Liver (tissue), 3 donors: ENCODE results near the gene TEDC1.

Experiments used
- EGR1 ChIP-seq, 2 donors: IDR thresholded peaks; 2 replicates each; pipeline ENCODE4 v1.6.1; 2016 to 2018; ENCODE audit warnings: antibody characterized with exemption in 2 of 2, low read depth in 2 of 2
- GABPA ChIP-seq, 2 donors: IDR thresholded peaks in 1 of 2; conservative IDR thresholded peaks in 1 of 2; 2 replicates each; pipeline ENCODE4 v1.6.1; 2016; ENCODE audit warnings: antibody characterized with exemption in 2 of 2, mild to moderate bottlenecking in 1 of 2, moderate library complexity in 1 of 2
- RAD21 ChIP-seq, 2 donors: IDR thresholded peaks; 2 replicates each; pipeline ENCODE4 v1.6.1; 2016; ENCODE audit warnings: antibody characterized with exemption in 2 of 2, mild to moderate bottlenecking in 2 of 2
- TAF1 ChIP-seq: conservative IDR thresholded peaks from 2 replicates; pipeline ENCODE4 v1.6.1; 2016; ENCODE audit warnings: antibody characterized with exemption, mild to moderate bottlenecking
- YY1 ChIP-seq: IDR thresholded peaks from 2 replicates; pipeline ENCODE4 v1.6.1; 2016; ENCODE audit warnings: antibody characterized with exemption, mild to moderate bottlenecking
- TF ChIP-seq, protein P1 (sequence below): fragments of 150-350 bp; IDR thresholded peaks from 2 replicates; pipeline ENCODE4 v1.5.1; 2017; ENCODE audit warnings: improper control_type of control experiment, low read depth, low read length; ENCODE audit not compliant: missing input control
- TF ChIP-seq, protein P2 (sequence below): IDR thresholded peaks from 2 replicates; pipeline ENCODE4 v1.6.1; 2016; ENCODE audit warnings: antibody characterized with exemption
- TF ChIP-seq, protein P3 (sequence below): IDR thresholded peaks from 2 replicates; pipeline ENCODE4 v1.6.1; 2016; ENCODE audit warnings: antibody characterized with exemption, mild to moderate bottlenecking
- TF ChIP-seq, protein P4 (sequence below): IDR thresholded peaks from 2 replicates; pipeline ENCODE4 v1.6.1; 2016; ENCODE audit warnings: antibody characterized with exemption
- TF ChIP-seq, protein P5 (sequence below): IDR thresholded peaks from 2 replicates; pipeline ENCODE4 v1.6.1; 2016; ENCODE audit warnings: antibody characterized with exemption
- donor health status: healthy.
- donor health status: healthy.

DNA sequence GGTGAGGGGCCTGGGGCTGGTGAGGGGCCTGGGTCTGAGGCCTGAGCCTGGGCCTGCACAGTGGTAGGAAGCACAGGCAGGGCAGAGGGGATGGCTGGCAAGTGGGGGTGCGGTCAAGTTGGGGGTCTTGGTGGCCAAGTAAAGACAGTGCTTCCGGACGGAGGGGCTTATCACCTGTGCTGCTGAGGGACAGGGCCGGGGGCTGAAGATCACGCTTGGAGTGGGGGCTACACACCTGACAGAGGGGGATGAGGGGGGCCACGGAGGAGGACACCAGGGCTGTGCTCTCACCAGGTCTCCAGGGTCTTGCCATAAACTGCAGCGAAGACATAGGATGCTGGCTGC, 12.2 kb downstream of the TEDC1 start:
- TF ChIP-seq GABPA (IDR thresholded peaks at IDR 0.05 in 1 of 2, conservative IDR thresholded peaks at IDR 0.05 in 1 of 2) (no peak), RAD21 (IDR thresholded peaks at IDR 0.05) (no peak), TAF1 (no peak), EGR1 (IDR thresholded peaks at IDR 0.05; ENCODE audit: low read depth in 2 of 2) (no peak), YY1 (no peak)
- TF ChIP-seq, protein P1, sequence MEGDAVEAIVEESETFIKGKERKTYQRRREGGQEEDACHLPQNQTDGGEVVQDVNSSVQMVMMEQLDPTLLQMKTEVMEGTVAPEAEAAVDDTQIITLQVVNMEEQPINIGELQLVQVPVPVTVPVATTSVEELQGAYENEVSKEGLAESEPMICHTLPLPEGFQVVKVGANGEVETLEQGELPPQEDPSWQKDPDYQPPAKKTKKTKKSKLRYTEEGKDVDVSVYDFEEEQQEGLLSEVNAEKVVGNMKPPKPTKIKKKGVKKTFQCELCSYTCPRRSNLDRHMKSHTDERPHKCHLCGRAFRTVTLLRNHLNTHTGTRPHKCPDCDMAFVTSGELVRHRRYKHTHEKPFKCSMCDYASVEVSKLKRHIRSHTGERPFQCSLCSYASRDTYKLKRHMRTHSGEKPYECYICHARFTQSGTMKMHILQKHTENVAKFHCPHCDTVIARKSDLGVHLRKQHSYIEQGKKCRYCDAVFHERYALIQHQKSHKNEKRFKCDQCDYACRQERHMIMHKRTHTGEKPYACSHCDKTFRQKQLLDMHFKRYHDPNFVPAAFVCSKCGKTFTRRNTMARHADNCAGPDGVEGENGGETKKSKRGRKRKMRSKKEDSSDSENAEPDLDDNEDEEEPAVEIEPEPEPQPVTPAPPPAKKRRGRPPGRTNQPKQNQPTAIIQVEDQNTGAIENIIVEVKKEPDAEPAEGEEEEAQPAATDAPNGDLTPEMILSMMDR = no peak
- TF ChIP-seq, protein P2, sequence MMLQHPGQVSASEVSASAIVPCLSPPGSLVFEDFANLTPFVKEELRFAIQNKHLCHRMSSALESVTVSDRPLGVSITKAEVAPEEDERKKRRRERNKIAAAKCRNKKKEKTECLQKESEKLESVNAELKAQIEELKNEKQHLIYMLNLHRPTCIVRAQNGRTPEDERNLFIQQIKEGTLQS = no peak
- TF ChIP-seq, protein P3, sequence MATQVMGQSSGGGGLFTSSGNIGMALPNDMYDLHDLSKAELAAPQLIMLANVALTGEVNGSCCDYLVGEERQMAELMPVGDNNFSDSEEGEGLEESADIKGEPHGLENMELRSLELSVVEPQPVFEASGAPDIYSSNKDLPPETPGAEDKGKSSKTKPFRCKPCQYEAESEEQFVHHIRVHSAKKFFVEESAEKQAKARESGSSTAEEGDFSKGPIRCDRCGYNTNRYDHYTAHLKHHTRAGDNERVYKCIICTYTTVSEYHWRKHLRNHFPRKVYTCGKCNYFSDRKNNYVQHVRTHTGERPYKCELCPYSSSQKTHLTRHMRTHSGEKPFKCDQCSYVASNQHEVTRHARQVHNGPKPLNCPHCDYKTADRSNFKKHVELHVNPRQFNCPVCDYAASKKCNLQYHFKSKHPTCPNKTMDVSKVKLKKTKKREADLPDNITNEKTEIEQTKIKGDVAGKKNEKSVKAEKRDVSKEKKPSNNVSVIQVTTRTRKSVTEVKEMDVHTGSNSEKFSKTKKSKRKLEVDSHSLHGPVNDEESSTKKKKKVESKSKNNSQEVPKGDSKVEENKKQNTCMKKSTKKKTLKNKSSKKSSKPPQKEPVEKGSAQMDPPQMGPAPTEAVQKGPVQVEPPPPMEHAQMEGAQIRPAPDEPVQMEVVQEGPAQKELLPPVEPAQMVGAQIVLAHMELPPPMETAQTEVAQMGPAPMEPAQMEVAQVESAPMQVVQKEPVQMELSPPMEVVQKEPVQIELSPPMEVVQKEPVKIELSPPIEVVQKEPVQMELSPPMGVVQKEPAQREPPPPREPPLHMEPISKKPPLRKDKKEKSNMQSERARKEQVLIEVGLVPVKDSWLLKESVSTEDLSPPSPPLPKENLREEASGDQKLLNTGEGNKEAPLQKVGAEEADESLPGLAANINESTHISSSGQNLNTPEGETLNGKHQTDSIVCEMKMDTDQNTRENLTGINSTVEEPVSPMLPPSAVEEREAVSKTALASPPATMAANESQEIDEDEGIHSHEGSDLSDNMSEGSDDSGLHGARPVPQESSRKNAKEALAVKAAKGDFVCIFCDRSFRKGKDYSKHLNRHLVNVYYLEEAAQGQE = no peak
- TF ChIP-seq, protein P4, sequence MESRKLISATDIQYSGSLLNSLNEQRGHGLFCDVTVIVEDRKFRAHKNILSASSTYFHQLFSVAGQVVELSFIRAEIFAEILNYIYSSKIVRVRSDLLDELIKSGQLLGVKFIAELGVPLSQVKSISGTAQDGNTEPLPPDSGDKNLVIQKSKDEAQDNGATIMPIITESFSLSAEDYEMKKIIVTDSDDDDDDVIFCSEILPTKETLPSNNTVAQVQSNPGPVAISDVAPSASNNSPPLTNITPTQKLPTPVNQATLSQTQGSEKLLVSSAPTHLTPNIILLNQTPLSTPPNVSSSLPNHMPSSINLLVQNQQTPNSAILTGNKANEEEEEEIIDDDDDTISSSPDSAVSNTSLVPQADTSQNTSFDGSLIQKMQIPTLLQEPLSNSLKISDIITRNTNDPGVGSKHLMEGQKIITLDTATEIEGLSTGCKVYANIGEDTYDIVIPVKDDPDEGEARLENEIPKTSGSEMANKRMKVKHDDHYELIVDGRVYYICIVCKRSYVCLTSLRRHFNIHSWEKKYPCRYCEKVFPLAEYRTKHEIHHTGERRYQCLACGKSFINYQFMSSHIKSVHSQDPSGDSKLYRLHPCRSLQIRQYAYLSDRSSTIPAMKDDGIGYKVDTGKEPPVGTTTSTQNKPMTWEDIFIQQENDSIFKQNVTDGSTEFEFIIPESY = no peak
- TF ChIP-seq, protein P5, sequence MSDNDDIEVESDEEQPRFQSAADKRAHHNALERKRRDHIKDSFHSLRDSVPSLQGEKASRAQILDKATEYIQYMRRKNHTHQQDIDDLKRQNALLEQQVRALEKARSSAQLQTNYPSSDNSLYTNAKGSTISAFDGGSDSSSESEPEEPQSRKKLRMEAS = no peak
